GM23338 (cell line): Measurements from ENCODE around the gene SPACA4.

ENCODE experiments used
- CREB1 ChIP-seq: fragments of 250-450 bp; sonication (Bioruptor Pico); IDR thresholded peaks from 2 replicates; pipeline ENCODE4 v1.5.0; 2020; ENCODE audit warnings: low read depth, mild to moderate bottlenecking, moderate library complexity
- JUNB ChIP-seq: IDR thresholded peaks from one replicate; pipeline ENCODE4 v1.6.1; 2016; ENCODE audit warnings: antibody characterized with exemption; ENCODE audit not compliant: unreplicated experiment
- POLR2AphosphoS5 ChIP-seq: IDR thresholded peaks from 2 replicates; pipeline ENCODE4 v1.6.1; 2016; ENCODE audit warnings: antibody characterized with exemption, low read depth
- ZNF331 ChIP-seq: fragments of 250-450 bp; sonication (Bioruptor Pico); IDR thresholded peaks from 2 replicates; pipeline ENCODE4 v1.5.0; 2020; ENCODE audit warnings: low read depth, mild to moderate bottlenecking, moderate library complexity
- TF ChIP-seq, protein P1 (sequence below), 2 experiments: fragments of 200-600 bp in 1 of 2; sonication (generic) in 1 of 2; conservative IDR thresholded peaks; 2 replicates each; pipeline versions ENCODE4 v1.5.1 to v1.6.1; 2016 to 2017; ENCODE audit warnings: antibody characterized with exemption in 2 of 2, low read depth in 2 of 2, mild to moderate bottlenecking in 2 of 2, moderate library complexity in 1 of 2
- TF ChIP-seq, protein P2 (sequence below): IDR thresholded peaks from one replicate; pipeline ENCODE4 v1.6.1; 2018; ENCODE audit warnings: antibody characterized with exemption; ENCODE audit not compliant: unreplicated experiment

DNA sequence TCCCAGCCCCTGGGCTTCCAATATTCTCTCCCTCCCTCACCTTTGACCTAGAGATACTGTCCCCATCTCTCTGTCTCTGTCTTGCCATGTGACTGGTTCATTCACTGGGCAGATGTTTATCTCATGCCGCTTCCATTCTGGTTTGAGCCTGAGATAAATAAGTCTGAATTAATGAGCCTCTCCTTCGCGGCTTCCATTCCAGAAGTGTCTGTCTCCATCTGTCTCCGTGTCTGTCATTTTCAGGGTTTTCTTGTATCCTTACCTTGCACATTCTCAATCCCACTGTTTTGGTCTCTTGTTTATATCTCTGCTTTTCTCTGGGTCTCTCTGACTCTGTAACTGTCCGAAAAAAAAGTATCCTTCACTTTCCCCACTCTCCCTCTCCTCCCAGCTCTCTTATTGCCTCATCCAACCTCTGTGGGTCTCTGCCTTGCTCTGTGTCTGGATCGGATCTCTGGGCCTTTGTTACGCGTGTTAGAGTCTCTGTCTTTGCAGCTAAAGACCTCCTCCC is 17.1 kb downstream of the SPACA4 start:
- TF ChIP-seq, protein P1, sequence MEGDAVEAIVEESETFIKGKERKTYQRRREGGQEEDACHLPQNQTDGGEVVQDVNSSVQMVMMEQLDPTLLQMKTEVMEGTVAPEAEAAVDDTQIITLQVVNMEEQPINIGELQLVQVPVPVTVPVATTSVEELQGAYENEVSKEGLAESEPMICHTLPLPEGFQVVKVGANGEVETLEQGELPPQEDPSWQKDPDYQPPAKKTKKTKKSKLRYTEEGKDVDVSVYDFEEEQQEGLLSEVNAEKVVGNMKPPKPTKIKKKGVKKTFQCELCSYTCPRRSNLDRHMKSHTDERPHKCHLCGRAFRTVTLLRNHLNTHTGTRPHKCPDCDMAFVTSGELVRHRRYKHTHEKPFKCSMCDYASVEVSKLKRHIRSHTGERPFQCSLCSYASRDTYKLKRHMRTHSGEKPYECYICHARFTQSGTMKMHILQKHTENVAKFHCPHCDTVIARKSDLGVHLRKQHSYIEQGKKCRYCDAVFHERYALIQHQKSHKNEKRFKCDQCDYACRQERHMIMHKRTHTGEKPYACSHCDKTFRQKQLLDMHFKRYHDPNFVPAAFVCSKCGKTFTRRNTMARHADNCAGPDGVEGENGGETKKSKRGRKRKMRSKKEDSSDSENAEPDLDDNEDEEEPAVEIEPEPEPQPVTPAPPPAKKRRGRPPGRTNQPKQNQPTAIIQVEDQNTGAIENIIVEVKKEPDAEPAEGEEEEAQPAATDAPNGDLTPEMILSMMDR (conservative IDR thresholded peaks at IDR 0.05; ENCODE audit: low read depth in 2 of 2) = no peak
- TF ChIP-seq POLR2AphosphoS5 (no peak; the same call in none of the 2 replicates), CREB1 (no peak), ZNF331 (CRISPR knock-in tag) (no peak), JUNB (no peak)
- TF ChIP-seq, protein P2, sequence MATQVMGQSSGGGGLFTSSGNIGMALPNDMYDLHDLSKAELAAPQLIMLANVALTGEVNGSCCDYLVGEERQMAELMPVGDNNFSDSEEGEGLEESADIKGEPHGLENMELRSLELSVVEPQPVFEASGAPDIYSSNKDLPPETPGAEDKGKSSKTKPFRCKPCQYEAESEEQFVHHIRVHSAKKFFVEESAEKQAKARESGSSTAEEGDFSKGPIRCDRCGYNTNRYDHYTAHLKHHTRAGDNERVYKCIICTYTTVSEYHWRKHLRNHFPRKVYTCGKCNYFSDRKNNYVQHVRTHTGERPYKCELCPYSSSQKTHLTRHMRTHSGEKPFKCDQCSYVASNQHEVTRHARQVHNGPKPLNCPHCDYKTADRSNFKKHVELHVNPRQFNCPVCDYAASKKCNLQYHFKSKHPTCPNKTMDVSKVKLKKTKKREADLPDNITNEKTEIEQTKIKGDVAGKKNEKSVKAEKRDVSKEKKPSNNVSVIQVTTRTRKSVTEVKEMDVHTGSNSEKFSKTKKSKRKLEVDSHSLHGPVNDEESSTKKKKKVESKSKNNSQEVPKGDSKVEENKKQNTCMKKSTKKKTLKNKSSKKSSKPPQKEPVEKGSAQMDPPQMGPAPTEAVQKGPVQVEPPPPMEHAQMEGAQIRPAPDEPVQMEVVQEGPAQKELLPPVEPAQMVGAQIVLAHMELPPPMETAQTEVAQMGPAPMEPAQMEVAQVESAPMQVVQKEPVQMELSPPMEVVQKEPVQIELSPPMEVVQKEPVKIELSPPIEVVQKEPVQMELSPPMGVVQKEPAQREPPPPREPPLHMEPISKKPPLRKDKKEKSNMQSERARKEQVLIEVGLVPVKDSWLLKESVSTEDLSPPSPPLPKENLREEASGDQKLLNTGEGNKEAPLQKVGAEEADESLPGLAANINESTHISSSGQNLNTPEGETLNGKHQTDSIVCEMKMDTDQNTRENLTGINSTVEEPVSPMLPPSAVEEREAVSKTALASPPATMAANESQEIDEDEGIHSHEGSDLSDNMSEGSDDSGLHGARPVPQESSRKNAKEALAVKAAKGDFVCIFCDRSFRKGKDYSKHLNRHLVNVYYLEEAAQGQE = no peak
